ENCODE measurements around the gene SUMO2. TPM values are rescaled to one million over a fixed set of nuclear protein-coding genes. Genes with fewer than 3 reads are reported as not detected.
A peak's percentile ranks its signal among the peaks of the same experiment; 100 is the strongest.
"Not testable (repeated sequence)": the region's sequence is repeated elsewhere in the genome, so short reads cannot be mapped to it uniquely, and the experiment has no call there.

SUMO2 gene
- total RNA-seq, 1 donor from 2014 or later = 264 TPM

DNA sequence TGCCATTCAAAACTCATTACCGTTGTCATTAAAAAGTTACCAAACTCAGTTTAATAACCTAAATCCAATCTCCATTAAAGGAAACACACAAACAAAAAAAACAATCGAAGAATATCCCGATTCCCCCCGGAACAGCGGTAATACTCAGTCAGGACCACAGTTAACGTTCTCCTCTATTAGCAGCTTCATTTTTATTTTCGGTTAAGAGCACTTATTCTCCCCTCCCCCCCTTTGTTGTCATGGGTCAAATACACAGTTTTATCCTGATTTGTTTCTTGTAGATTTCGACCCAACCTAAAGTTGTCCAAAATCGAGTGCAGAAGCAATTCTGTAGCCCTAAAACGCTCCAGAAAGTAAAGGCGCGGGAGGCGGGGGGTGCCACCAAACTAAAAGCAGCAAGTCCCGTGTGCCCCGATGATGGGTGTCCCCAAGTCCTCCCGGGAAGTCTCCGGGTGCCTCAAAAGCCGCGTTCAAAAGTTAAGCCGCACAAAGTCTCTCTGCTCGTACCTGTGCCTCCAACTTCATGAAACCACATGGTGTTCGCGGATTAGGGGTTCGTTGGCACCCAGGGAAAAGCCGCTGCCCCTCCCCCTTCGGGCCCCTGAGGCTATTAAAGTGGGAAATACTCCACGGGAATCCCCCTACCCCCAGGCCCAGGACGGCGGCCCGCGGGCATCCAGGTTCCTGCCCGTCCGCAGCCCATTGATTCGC lies 996 bp downstream of the SUMO2 start:
- DNase-seq = no peak

DNA sequence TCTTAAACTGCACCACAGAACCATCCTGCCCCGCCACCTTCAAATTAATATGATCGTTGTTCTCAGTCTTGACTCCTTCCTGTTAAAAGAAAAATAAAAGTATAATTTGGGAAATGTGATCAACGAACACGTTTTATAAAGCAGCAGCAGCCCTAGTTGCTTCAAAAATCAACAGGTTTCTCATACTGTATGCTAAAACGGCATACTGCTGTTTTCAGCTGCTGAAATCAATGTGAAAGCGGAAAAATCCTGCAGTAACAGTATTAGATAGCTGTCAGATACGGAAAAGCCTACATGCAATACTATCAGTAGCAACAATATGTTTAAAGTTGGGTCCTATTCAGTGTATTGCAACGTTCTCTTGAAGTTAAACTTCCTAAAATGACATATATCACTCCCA lies 1.6 kb downstream of the SUMO2 start:
- no peak for DNase-seq

DNA sequence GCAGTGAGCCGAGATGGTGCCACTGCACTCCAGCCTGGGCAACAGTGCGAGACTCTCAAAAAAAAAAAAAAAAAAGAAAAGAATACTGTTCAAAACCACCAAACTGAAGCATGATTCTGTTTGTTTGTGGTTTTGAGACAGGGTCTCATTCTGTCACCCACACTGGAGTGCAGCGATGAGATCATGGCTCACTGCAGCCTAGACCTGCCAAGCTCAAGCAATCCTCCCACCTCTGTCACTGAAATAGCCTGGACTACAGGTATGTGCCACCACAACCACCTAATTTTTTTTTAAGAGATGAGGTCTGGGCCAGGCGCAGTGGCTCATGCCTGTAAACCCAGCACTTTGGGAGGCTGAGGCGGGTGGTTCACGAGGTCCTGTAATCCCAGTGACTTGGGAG lies 4.3 kb downstream of the SUMO2 start:
- DNase-seq = no peak

DNA sequence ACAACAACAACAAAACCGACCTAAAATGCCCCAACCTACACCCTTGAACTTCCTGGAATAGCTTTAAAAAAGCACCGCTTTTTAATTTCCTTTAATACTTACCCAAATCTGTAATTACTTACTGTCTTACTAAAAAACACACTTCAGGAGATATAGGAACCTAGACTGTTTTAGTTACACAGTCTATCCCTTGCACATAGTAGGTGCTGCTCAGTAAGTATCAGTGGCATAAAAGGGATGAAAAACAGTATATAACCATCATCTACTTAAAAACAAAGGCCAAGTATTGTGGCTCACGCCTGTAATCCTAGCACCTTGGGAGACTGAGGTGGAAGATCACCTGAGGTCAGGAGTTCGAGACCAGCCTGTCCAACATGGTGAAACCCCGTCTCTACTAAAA lies 6.1 kb downstream of the SUMO2 start:
- no peak for DNase-seq

DNA sequence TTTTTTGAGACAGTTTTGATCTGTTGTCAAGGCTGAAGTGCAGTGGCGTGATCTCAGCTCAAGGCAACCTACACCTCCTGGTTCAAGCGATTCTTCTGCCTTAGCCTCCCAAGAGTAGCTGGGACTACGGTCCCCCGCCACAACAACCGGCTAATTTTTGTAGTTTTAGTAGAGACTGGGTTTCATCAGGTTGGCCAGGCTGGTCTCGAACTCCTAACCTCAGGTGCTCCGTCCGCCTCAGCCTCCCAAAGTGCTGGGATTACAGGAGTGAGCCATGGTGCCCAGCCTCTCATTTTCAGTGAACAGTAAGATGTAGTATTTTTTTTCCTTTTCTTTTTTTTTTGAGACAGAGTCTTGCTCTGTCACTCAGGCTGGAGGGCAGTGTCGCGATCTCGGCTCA lies 7.8 kb downstream of the SUMO2 start:
- no peak for DNase-seq

DNA sequence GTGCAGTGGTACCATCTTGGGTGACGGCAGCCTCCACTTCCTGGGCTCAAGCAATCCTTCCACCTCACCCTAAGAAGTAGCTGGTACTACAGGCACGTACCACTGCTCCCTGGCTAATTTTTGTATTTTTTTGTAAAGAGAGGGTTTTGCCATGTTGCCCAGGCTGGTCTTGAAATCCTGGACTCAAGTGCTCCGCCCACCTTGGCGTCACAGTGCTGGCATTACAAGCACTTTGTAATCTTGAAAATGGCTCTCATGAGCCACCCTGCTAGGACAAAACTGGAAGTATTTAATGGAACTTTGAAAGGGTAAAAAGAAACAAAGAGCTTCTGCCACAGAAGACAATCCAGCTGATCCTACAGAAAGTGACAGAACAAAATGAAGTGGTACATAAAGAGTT lies 9.2 kb downstream of the SUMO2 start:
- no peak for DNase-seq

DNA sequence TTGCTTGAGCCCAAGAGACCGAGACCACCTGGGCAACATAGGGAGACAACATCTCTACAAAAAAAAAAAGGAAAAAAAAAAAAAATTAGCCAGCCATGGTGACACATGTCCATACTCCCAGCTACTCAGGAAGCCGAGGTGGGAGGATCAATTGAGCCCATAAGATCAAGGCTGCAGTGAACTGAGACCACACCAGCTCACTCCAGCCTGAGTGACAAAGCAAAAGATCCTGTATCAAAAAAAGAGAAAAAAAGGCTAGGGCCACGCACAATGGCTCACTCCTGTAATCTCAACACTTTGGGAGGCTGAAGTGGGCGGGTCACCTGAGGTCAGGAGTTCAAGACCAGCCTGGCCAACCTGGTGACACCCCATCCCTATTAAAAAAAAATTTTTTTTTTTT lies 13.8 kb downstream of the SUMO2 start:
- no peak for DNase-seq

DNA sequence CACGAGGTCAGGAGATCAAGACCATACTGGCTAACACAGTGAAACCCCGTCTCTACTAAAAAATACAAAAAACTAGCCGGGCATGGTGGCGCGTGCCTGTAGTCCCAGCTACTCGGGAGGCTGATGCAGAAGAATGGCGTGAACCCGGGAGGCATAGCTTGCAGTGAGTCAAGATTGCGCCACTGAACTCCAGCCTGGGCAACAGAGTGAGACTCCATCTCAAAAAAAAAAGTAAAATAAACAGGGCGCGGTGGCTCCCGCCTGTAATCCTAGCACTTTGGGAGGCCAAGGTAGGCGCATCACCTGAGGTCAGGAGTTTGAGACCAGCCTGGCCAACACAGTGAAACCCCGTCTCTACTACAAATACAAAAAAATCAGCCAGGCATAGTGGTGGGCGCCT lies 18.2 kb downstream of the SUMO2 start:
- DNase-seq = not testable (repeated sequence)

DNA sequence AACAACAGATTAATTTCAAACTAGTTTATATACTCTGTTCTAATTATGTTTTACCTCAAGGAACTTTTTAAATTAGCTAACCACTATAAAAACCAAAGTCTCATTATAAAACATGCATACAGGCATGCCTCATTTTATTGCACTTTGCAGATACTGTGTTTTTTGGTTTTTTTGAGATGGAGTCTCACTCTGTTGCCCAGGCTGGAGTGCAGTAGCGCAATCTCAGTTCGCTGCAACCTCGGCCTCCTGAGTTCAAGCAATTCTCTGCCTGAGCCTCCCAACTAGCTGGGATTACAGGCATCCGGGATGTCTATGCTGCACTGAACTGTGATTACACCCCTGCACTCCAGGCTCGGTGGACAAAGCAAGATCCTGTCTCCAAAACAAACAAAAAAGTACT lies 19.7 kb downstream of the SUMO2 start:
- no peak for DNase-seq

DNA sequence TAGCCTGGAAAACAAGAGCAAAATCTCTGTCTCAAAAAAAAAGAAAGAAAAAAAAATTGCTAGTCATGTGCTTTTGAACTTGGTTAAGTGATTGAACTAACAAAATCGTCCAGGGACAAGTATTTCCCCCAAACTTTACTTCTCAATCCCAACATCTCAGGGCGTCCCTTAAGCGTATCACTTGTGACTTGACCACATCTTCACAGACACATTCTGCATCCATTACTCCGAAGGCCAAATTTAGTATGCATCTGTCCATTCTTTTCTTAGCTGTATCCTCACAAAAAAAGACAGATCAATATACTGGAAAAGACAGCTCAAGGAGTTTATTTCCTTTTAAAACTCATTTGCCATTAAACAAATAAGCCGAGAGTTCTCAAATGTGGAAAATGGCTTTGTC lies 22.5 kb downstream of the SUMO2 start:
- DNase-seq = no peak

DNA sequence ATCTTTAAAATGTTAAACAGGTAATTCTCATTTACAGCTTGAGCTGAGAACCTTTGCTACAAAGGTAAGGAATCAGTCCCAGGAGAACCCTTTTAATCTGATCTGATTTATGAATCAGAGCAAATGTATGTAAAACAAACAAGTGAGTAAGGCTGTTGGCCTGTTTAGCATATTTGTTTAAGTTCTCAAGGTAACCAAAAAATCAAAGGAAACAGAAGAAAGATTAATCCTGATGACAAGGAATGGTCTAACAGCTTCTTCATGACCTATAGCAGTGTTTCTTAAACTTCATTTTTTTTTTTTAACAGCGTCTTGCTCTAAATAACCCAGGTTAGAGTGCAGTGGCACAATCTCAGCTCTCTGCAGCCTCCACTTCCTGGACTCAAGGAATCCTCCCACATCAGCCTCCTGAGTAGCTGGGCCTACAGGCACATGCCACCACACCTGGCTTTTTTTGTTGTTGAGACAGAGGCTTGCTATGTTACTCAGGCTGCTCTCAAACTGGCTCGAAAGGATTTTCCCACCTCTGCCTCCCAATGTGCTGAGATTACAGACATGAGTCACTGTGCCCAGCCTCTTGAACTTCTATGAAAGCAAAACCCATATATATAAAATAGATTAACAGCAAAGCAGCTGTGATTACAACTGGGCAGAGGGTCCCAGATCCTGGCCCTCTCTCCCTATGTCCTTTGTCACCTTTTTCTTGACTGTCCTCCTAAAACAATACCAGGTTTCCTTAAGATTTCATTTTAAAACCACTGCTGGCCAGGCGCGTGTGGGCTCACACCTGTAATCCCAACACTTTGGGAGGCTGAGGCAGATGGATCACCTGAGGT lies 23.3 kb downstream of the SUMO2 start:
- DNase-seq = no peak

DNA sequence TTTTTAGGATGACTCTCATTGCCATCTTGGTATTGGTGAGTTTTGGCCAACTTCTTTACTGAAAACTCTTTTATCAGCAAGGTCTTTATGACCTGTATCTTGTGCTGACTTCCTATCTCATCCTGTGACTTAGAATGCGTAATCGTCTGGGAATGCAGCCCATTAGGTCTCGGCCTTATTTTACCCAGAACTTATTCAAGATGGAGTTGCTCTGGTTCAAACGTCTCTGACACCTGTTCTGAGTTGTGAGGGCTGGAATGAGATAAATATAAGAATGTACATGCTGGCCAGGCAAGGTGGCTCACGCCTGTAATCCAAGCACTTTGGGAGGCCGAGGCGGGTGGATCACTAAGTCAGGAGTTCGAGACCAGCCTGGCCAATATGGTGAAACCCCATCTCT lies 24.3 kb downstream of the SUMO2 start:
- DNase-seq = not testable (repeated sequence)

DNA sequence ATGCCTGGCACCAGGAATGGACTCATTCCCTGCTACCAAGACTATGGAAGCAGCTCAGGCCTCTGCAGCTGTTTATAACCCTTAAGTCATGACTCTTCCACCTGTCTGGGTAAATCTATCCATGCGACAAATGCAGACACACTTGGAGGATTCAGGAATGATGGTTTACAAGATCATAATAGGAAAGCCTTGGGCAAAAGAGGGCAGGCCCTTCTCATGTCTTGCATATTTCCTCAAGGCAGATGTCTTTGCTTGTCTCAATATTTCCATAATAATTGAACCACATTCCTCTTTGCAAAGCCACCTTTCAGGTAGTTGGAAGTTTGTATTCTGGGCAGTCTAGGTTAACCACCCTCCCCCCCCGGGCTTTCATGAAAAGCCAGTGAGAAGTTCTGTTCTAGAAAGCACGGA lies 27.6 kb downstream of the SUMO2 start:
- DNase-seq = no peak

DNA sequence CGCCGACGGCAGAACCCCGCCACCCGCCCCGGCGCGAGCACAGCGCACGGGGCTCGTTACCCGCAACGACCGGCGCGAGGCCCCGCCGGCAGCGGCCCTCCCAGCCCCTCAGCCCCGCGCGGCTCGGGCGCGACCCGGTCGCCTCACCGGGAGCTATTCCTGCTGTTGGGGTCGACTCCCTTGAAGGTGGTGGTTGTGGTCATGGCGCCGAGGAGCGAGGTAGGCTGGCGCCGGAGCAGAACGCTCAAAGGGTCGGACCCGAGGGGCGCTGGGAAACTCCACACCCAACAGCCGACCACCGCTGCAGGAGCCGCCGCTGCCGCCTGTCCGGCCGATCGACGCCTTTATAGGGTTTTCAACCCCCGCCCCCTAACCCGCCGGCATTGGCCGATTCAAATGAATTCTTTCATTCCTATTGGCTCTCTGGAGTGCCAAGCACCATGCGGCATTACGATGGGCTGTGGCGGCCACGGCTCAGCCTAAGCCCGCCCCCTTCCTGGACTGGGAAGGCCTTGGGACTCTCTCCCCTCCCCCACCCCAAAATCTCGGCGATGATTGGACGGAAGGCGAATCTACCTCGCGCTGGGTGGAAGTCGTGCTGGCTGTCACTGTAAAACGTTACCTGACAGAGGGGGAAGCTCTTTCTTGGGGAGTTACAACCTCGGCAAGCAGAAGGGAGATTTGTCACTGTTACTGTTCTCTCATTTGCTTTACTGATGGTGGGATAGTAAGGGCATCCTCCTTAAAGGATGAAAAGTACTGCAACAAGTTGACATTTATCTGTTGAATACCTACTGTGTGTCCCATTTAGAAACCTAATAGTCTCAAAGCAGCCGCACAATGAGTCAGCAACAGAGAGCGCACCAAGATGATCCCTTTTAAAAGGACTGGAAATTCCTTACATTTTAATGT lies 28.3 kb downstream of the SUMO2 start, which contains the start of gene JPT1:
Gene JPT1 (minus strand): TSS at position 318 of the 912 bp plus-strand sequence. CDS start 115 bp downstream, at position 203.
- DNase-seq = peak; percentile 96

DNA sequence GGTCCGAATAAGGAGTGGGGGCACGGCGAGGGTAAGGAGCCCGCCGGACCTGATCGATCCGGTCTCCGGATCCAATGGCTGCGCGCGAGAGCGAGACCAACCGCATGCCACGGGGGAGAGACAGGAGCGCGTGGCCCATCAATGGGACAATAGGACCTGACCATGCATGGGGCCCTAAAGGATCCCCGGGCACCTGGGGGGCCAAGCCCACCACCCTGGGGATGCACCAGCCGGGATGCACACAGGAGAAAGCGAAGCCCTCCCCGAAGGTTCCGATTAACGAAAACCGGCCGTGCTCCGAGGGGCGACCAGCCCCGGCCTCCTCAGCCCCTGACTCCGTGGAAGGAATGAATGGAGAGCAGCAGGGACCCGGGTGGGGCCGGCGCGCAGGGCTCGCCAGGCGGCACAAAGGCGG lies 29.0 kb downstream of the SUMO2 start:
- no peak for DNase-seq

DNA sequence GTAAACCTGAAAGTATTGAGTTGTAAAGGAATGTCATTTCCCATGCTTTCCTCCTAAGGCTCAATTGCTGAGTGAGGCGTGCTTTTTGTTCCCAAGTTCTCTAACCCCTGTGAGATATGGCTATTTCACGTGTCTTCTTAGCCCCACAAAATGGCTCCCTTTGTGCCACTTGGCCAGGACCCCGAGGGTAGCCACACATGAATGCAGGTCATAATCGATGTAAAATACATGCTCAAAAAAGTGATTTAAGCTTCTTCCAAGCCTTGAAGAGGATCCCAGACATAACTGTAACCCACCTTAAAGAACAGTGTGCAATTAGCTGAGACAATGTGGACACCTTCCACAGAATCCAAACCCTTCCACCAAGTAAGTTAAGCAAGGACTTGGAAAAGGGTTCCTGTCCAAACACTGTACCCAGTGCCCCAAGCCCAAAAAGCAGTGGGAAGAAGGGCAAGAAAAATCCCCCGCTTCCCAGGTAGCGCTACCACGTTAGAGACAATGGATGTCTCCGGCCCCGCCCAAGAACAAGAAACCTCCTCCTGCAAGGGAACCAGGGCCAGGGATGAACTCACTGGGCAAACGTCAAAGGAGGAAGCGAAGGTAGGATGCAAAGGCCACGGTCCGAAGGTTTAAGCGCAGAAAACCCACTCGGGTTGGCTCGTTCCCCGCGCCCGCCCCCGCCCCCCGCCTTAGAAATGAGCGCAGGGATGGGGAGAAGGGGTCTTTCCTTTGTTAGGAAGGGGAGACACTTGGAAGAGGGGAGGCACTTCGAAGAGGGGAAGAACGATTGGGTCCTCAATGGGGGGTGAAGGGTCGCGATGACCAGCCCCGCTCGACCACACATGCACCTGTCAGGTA lies 29.6 kb downstream of the SUMO2 start:
- no peak for DNase-seq

DNA sequence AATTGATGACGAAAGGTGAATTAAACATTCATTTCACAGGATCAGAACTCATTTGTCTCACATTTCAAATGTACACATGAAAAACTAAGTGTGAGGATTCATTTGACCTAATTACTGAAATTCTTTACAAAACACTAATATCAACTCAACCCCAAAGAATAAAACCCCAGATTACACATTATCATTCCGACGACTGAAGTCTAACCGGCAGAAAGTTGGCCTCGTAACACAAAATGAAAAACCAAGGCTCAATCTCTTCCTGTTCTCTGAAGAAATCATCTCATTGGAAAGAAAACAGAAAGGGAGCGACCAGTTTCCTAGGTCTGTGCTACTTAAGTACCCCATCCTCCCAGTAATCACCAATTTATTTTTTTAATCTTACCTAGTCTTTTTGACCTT lies 30.2 kb downstream of the SUMO2 start:
- DNase-seq = no peak

DNA sequence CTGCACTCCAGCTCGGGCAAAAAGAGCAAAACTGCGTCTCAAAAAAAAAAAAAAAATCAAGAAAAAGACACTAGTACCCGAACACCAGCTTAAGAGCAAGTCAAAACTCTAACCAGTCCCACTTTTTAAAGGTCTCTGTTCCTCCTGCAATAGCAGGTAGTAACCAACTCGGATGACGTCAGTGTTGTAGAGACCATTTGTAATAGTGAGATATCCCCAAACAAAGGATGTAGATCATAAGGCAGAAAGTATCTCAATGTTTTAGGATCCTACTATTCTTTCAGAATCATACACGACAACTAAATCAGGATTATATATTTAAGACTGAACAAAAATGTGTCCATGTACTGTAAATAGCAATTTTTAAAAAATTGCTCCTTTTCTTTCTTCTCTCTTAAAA lies 30.8 kb downstream of the SUMO2 start:
- no peak for DNase-seq

DNA sequence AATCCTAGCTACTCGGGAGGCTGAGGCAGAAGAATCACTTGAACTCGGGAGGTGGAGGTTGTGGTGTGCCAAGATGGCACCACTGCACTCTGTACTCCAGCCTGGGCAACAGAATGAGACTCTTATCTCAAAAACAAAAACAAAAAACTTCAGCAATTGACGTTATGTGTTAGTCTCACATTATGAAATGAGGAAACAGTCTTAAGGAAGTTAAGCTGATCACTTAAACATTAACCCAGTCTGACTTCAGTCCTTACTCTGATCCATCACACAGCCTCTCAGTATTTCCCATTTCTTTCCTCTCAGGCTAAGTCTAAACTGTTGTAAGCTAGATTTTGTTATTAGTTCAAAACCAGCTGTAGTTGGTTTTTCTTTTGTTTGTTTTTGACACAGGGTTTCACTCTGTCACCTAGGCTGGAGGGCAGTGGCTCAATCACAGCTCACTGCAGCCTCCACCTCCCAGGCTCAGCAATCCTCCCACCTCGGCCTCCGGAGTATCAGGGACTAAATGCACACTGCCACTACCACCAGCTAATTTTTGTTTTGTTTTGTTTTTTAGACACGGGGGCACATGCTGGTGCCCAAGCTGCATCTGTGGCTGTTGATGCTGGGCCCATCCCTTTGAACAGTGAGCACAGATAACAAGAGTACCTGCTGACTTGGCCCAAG lies 34.7 kb downstream of the SUMO2 start:
- DNase-seq = no peak

DNA sequence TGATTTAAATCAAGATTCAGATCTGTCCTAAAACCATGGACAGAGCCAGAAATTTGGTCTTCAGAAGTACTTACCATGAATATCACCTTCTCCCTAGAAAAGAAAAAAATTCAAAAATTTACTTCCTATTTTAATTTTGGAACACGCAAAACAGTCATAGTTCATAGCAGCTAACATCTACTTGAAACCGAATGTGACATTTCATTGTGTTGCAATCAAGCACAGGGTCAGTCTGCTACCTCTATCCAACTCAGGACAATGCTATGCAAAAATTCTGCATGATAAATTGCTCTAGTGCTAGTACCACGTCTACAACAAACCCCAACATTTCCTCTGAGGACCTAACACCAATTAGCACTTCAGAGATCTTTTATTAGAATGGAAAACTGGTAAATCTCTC lies 36.2 kb downstream of the SUMO2 start:
- DNase-seq = no peak

Measured in occipital lobe (tissue), 2 donors.